HepG2 (cell line): ENCODE results near the gene HNRNPUL2. TPM values are rescaled to one million over a fixed set of nuclear protein-coding genes. Genes with fewer than 3 reads are reported as not detected.

Experiments
- DNMT1 ChIP-seq: sonication (generic); formaldehyde crosslinking; IDR thresholded peaks from 2 replicates; pipeline ENCODE4 v1.5.1; 2020; ENCODE audit warnings: mild to moderate bottlenecking, missing genetic modification reagents
- ETV6 ChIP-seq: sonication (generic); formaldehyde crosslinking; conservative IDR thresholded peaks from 2 replicates; pipeline ENCODE4 v1.4.0; 2020; ENCODE audit warnings: missing genetic modification reagents
- FOSL2 ChIP-seq: sonication (generic); formaldehyde crosslinking; IDR thresholded peaks from 2 replicates; pipeline ENCODE4 v1.4.0; 2020; ENCODE audit warnings: missing genetic modification reagents
- FOXC1 ChIP-seq: sonication (generic); formaldehyde crosslinking; IDR thresholded peaks from 2 replicates; pipeline ENCODE4 v1.8.0; 2022; ENCODE audit warnings: mild to moderate bottlenecking, missing genetic modification reagents, borderline replicate concordance
- HDAC1 ChIP-seq: sonication (generic); formaldehyde crosslinking; IDR thresholded peaks from 2 replicates; pipeline ENCODE4 v1.5.1; 2020; ENCODE audit warnings: mild to moderate bottlenecking, missing genetic modification reagents
- HMG20A ChIP-seq: IDR thresholded peaks from 2 replicates; pipeline ENCODE4 v1.6.1; 2016; ENCODE audit warnings: borderline replicate concordance
- KMT2B ChIP-seq: IDR thresholded peaks from 2 replicates; pipeline ENCODE4 v1.6.1; 2016; ENCODE audit warnings: missing genetic modification reagents, missing compliant biosample characterization
- MAZ ChIP-seq, 2 experiments: sonication (generic) in 1 of 2; formaldehyde crosslinking in 1 of 2; IDR thresholded peaks; 2 replicates each; pipeline versions ENCODE4 v1.5.0 to v1.6.1; 2012 to 2020; ENCODE audit warnings: low read depth in 2 of 2, mild to moderate bottlenecking in 2 of 2, borderline replicate concordance in 1 of 2, improper control_type of control experiment in 1 of 2, low read length in 1 of 2, missing genetic modification reagents in 1 of 2, moderate library complexity in 1 of 2
- MED1 ChIP-seq: sonication (generic); formaldehyde crosslinking; IDR thresholded peaks from 2 replicates; pipeline ENCODE4 v1.4.0; 2020; ENCODE audit warnings: missing genetic modification reagents
- NFIC ChIP-seq: IDR thresholded peaks from 2 replicates; pipeline ENCODE4 v1.6.1; 2012; ENCODE audit warnings: mild to moderate bottlenecking, low read length, inconsistent platforms
- SIN3B ChIP-seq: fragments of 150-350 bp; IDR thresholded peaks from 2 replicates; pipeline ENCODE4 v1.6.1; 2014; ENCODE audit warnings: low read length
- SNAPC2 ChIP-seq: sonication (generic); formaldehyde crosslinking; IDR thresholded peaks from 2 replicates; pipeline ENCODE4 v1.8.1; 2022; ENCODE audit warnings: mild to moderate bottlenecking, missing genetic modification reagents
- SP5 ChIP-seq: IDR thresholded peaks from 2 replicates; pipeline ENCODE4 v1.6.1; 2016; ENCODE audit warnings: low read depth, borderline replicate concordance
- THAP9 ChIP-seq: sonication (generic); formaldehyde crosslinking; IDR thresholded peaks from 2 replicates; pipeline ENCODE4; 2020; ENCODE audit warnings: missing genetic modification reagents, mild to moderate bottlenecking, borderline replicate concordance
- ZBTB49 ChIP-seq: sonication (generic); formaldehyde crosslinking; IDR thresholded peaks from 2 replicates; pipeline ENCODE4 v1.4.0; 2020; ENCODE audit warnings: missing genetic modification reagents, borderline replicate concordance
- ZBTB7B ChIP-seq: sonication (generic); formaldehyde crosslinking; IDR thresholded peaks from 2 replicates; pipeline ENCODE4 v1.4.0; 2020; ENCODE audit warnings: missing genetic modification reagents
- ZNF124 ChIP-seq: sonication (generic); formaldehyde crosslinking; IDR thresholded peaks from 2 replicates; pipeline ENCODE4 v1.4.0; 2020; ENCODE audit warnings: missing genetic modification reagents
- ZNF160 ChIP-seq: sonication (generic); formaldehyde crosslinking; IDR thresholded peaks from 2 replicates; pipeline ENCODE4 v1.8.0; 2022; ENCODE audit warnings: mild to moderate bottlenecking, inconsistent platforms, missing genetic modification reagents
- ZNF558 ChIP-seq: sonication (generic); formaldehyde crosslinking; IDR thresholded peaks from 2 replicates; pipeline ENCODE4 v1.9.0; 2022; ENCODE audit warnings: mild to moderate bottlenecking, missing genetic modification reagents, borderline replicate concordance
- ZNF562 ChIP-seq: sonication (generic); formaldehyde crosslinking; IDR thresholded peaks from 2 replicates; pipeline ENCODE4 v1.8.0; 2022; ENCODE audit warnings: missing genetic modification reagents, borderline replicate concordance
- ZNF629 ChIP-seq: sonication (generic); formaldehyde crosslinking; conservative IDR thresholded peaks from 2 replicates; pipeline ENCODE4 v1.5.0; 2020; ENCODE audit warnings: missing genetic modification reagents
- ZNF704 ChIP-seq: sonication (generic); formaldehyde crosslinking; IDR thresholded peaks from 2 replicates; pipeline ENCODE4 v1.8.1; 2023; ENCODE audit warnings: mild to moderate bottlenecking, inconsistent platforms, moderate library complexity, missing genetic modification reagents, borderline replicate concordance
- ZNF746 ChIP-seq: sonication (generic); formaldehyde crosslinking; IDR thresholded peaks from 2 replicates; pipeline ENCODE4 v1.8.0; 2022; ENCODE audit warnings: mild to moderate bottlenecking, missing genetic modification reagents
- polyA plus RNA-seq, 8 experiments: library from polyadenylated mRNA; depleted of rRNA in 3 of 8; stranded (reverse) in 7 of 8; unstranded in 1 of 8; fragments of >200 nt; fragmentation: Illumina TruSeq in 4 of 8; extraction: Trizol in 4 of 8; gene quantifications; 2 replicates each; pipeline versions ENCODE4 v1.2.1 to v1.2.3, GENCODE V29; 2011 to 2016; ENCODE audit warnings: low read depth in 4 of 8, missing spikeins in 1 of 8, mixed read lengths in 1 of 8; ENCODE audit not compliant: insufficient read depth in 1 of 8
- total RNA-seq, 5 experiments: library from RNA; depleted of rRNA; stranded (reverse); fragments of >200 nt; fragmentation: Illumina TruSeq; extraction: Trizol; gene quantifications; 2 replicates each; pipeline ENCODE4 v1.2.3, GENCODE V29; 2016; ENCODE audit warnings: low read depth in 1 of 5

The HNRNPUL2 gene
- total and polyA plus RNA-seq, 2 of the 13 experiments (the other 11 are each of a cell fraction or from before 2014, with no cell fraction given): 8.4 to 9.6 TPM

GRCh38 chr11:62678770-62679696, 48.2 kb downstream of the HNRNPUL2 start, which contains the start of gene UBXN1 (continued):
- TF ChIP-seq HDAC1: peak; percentile 90
- TF ChIP-seq MAZ (IDR thresholded peaks at IDR 0.05; ENCODE audit: borderline replicate concordance, low read depth, low read length): no peak
- peak; percentile 40; the same call in 1 of the 2 replicates for TF ChIP-seq MAZ (CRISPR knock-in tag; IDR thresholded peaks at IDR 0.05; ENCODE audit: low read depth)
- TF ChIP-seq SIN3B: peak; percentile 69; the same call in 1 of the 2 replicates
- TF ChIP-seq ZNF704 (CRISPR knock-in tag): no peak
- TF ChIP-seq ZBTB7B (CRISPR knock-in tag): peak; percentile 57
- peak; percentile 94 for TF ChIP-seq KMT2B (CRISPR knock-in tag)
- no peak for TF ChIP-seq FOSL2 (CRISPR knock-in tag)
- peak; percentile 61; the same call in 1 of the 2 replicates for TF ChIP-seq ZNF746 (CRISPR knock-in tag)
- peak; percentile 22; the same call in 1 of the 2 replicates for TF ChIP-seq SP5 (CRISPR knock-in tag)
- TF ChIP-seq HMG20A (CRISPR knock-in tag): no peak
- TF ChIP-seq DNMT1 (CRISPR knock-in tag): no peak
- 0 out of 2 replicates have a peak, but pooled peaks have one; percentile 75 for TF ChIP-seq ZNF160 (CRISPR knock-in tag)
- peak; percentile 83; the same call in 1 of the 2 replicates for TF ChIP-seq THAP9 (CRISPR knock-in tag)
- no peak for TF ChIP-seq ZNF124 (CRISPR knock-in tag)
- no peak for TF ChIP-seq ZNF562 (CRISPR knock-in tag)
- no peak for TF ChIP-seq ZNF629
- TF ChIP-seq SNAPC2 (CRISPR knock-in tag): peak; percentile 94
- TF ChIP-seq ZBTB49 (CRISPR knock-in tag): no peak
- TF ChIP-seq ETV6 (CRISPR knock-in tag): peak; percentile 90; the same call in 1 of the 2 replicates
- TF ChIP-seq FOXC1 (CRISPR knock-in tag): peak; percentile 29; the same call in 1 of the 2 replicates
- TF ChIP-seq MED1 (CRISPR knock-in tag): peak; percentile 57; the same call in 1 of the 2 replicates
- TF ChIP-seq NFIC: peak; percentile 38; the same call in 1 of the 2 replicates
- TF ChIP-seq ZNF558 (CRISPR knock-in tag): peak; percentile 64; the same call in 1 of the 2 replicates
